Measurements from ENCODE around the gene LENG9. TPM values are rescaled to one million over a fixed set of nuclear protein-coding genes. Genes with fewer than 3 reads are reported as not detected.
A peak's percentile ranks its signal among the peaks of the same experiment; 100 is the strongest.
"Not testable (repeated sequence)": the region's sequence is repeated elsewhere in the genome, so short reads cannot be mapped to it uniquely, and the experiment has no call there.

LENG9 gene
- total RNA-seq = 10 to 100 TPM; 16.7 to 17.1 TPM
- long read RNA-seq, partial matches to known transcripts = 0 of 2 reads
- long read RNA-seq, other reads (novel, unspliced or antisense) = 0 of 2 reads

DNA sequence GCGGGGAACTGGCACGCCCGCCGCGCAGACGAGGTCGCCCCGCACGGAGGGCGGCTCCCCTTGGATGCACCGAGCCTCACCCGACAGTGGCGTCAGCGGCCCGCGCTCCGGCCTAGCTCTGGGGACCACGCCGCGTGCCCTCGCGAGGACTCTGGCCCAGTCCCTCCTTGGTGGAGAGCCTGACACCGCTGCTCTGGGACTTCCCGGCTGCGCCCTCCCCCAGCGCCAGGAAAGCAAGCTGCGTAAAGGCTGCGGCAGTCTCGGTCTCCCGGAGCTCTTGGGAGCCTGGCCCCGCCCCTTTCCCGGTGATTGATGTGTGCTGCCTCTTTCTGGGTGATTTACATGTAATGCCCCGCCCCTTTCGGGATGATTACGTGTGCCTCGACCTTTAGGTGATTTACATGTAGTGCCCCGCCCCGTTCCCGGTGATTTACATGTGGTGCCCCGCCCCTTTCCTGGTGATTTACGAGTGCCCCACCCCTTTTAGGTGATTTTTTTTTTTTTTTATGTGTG, at the start of gene LENG9:
Gene LENG9, minus strand, starts transcription at position 248 of the 513 bp plus-strand sequence. CDS start 252 bp downstream, outside the sequence.
- peak; percentile 56 for ATAC-seq
- peak; percentile 100 for DNase-seq
- intact Hi-C loops (cut with DNase I, micrococcal nuclease) = no loop called here

DNA sequence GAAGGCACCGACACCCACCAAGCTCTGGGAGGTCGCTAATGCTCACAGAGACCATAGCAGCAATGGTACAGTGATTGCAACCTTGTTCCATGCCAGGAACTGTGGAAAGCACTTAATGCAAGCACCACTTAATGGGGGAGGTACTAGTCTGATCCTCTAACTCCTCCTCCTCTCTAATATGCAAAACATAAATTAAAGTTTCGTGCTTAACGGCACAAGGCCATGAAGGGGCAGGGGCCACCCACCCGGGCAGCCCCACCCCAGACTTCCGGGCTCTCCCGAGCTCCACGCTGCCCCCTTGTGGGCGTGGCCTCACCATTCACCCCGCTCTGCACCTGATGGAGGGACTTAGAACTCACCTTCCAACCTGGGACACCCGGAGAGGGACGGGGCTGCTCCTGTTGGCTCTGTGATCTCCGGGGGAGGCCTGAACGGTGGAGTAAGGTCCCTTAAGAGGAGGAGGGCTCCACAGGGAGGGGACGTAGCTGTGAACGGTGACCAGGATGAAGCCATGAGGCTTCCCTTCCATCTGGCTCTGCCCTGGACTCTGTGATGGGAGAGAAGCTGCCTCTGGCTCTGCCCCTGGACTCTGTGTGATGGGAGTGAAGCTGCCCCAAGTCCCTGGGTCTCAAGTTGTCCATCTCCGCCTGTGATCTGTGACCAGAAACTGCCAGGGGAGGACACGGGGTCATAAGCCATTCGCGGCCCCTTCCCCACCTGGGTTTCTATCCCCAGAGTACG, 45.8 kb upstream of the LENG9 start:
- intact Hi-C loops (cut with DNase I, micrococcal nuclease); DNase-seq: not testable (repeated sequence)
- peak; percentile 34 for ATAC-seq

DNA sequence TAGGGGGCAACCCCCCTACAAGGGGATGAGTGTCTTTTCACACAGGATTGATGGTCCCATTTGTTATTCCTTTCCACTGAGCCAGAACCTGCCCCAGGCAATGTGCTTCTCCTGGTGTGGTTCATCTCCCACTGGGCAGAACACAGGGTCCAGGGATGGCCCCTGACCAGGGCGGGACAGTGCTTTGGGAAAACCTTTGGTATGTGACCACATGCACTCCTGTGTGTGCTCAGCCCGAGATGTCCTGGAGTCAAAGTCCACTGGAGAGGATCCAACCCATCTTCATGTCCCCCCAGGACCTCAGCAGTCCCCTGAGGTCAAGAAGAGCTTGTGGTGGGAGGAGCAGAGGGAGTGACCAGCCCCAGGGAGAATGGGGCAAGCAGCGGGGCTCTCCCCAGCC, 44.9 kb upstream of the LENG9 start:
- intact Hi-C loops (cut with DNase I, micrococcal nuclease); DNase-seq; ATAC-seq: not testable (repeated sequence)

DNA sequence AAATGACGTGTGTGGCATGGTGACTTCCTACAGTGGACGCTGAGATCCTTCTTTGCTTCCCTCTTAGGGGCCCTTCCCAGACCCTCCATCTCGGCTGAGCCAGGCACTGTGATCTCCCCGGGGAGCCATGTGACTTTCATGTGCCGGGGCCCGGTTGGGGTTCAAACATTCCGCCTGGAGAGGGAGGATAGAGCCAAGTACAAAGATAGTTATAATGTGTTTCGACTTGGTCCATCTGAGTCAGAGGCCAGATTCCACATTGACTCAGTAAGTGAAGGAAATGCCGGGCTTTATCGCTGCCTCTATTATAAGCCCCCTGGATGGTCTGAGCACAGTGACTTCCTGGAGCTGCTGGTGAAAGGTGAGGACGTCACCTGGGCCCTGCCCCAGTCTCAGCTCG, 44.2 kb upstream of the LENG9 start:
- intact Hi-C loops (cut with DNase I, micrococcal nuclease) = no loop called here
- no peak for ATAC-seq
- DNase-seq = no peak

DNA sequence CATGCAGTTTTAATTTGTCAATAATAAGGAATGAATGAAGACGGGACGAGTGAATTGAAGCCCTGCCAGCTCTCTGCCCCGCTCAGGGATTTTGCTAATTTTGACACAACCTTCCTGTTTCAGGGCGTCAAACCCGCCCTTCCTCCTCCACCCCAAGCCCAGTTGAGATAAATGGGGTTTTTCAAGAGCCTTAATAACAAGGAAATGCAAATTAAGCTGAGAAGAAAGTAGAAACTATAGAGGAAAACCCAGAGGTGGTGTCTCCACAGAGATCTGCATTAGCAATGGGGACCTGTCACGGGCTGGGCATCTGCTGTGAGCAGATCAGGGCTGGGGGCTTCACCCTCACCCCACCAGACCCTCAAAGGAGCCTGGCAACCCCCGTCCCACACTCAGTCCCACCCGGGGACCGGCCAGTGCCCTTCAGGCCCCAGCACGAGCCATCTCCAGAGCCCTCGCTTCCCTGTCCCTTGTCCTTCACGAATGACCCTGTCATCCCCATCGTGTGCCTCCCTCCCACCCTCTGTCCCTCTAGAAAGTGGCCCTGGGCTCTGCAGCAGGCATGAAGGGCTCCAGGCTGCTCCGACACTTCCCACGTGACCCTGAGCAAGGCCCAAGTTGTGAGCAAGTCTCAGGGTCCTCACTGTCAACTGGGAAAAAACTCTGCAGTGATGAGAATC, 43.6 kb upstream of the LENG9 start:
- ATAC-seq; DNase-seq; intact Hi-C loops (cut with DNase I, micrococcal nuclease): not testable (repeated sequence)

DNA sequence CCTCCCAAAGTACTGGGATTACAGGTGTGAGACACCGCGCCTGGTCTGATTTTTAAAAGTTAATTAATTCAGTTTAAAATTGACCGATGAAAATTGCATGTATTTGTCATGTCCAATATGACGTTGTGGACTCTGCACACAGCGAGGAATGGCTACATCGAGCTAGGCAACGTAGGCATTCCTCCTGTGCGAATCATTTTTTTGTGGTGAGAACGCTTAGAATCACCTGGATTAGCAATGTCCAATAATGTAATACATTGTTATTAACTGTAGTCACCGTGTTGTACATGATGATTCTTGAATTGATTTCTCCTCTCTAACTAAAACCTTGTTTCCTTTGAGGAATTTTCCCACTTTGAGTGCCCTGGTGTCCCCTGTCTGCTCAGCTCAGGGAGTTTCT, 42.5 kb upstream of the LENG9 start:
- DNase-seq (no peak), ATAC-seq (no peak)
- intact Hi-C loops (cut with DNase I, micrococcal nuclease) = no loop called here

DNA sequence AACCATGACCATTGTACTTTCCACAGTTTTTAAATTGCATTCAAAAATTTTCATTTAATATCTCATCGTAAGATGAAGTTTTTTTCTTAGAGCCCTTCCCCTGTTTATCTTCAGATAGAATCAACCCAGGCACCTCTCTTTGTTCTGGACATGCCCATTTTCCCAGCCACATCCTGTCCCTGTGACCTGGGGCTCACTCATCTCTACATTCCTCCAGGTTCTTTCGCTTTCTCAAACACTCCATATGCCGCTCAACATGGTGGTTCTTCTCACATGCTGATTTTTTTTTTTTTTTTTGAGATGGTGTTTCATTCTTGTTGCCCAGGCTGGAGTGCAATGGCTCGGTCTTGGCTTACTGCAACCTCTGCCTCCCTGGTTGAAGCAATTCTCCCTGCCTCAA, 42.0 kb upstream of the LENG9 start:
- ATAC-seq; DNase-seq; intact Hi-C loops (cut with DNase I, micrococcal nuclease): not testable (repeated sequence)

DNA sequence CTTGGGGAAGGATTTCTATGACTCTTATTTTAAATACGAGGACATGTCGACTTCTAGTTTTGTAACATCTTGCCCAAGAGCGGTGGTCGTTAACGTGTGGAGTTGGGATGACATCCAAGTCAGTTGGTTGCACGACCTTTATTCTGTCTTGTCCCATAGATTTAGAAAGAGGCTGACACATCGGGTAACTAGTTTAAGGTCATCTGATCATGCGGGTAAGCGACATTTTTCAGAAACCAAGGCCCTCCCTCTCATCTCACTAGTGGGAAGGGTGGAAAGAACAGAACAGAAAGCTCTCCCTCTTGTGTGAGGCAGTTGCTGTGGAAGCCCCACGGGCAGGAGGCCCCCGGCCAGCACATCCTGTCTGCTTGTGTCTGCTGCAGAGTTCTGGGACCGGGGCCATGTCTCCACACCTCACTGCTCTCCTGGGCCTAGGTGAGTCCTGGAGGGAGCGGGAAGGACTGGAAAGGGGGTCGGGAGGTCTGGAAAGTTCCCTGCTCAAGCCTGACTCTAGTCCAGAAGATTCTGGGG, 39.0 kb upstream of the LENG9 start, which contains the start of gene LAIR2:
Gene LAIR2, plus strand, starts transcription at position 314 of the 531 bp plus-strand sequence. Its CDS starts 88 bp downstream, at position 402.
- no peak for ATAC-seq
- intact Hi-C loops (cut with DNase I, micrococcal nuclease) = no loop called here
- no peak for DNase-seq

DNA sequence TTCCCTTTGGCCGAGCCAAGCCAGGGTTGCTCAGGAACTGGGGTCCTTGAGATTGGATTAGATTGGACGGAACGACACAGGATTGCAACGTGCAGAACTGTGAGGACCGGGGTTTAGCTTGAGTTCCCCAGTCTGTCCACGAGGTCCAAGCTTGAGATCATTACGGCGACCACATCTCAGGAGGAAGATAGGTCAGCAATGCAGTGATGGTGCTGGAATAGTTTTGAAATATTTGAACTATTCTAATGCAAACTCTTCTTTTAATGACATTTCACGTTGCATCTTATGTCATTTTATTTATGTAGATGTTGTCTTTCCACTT, 34.8 kb upstream of the LENG9 start:
- intact Hi-C loops (cut with DNase I, micrococcal nuclease); DNase-seq; ATAC-seq: not testable (repeated sequence)

DNA sequence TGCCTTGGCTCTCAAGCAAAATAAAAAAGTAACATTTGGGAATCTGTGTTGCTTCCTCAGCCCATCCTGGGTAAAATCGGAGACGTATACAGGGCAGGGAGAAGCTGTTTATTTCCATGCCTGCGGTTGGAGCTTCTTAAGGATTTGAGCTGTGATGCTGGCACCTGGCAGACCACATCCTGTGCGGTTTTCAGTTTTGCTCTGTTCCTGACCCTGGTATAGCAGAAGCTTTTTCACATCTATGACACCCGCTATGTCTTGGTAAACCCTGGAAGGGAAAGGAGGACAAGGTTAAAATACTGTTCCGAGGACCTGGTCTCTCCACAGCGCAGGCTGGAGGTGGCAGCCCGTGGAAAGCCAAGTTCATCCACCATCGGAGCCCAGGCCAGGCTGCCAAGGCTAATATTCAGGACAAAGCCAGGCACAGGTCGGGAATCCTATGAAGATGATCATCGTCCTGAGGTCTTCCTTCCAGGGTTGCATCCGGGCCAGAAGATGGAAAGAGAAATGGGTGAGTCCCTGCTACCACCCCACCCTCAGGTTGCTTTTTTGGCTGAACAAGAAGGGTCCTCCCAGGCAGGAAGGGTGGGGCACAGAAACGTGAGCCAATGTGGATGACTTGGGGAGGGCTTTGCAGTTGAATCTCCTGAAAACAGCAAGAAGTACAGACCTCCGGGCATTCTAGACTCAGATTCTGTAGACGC, 34.3 kb upstream of the LENG9 start:
- intact Hi-C loops (cut with DNase I, micrococcal nuclease); DNase-seq; ATAC-seq: not testable (repeated sequence)

DNA sequence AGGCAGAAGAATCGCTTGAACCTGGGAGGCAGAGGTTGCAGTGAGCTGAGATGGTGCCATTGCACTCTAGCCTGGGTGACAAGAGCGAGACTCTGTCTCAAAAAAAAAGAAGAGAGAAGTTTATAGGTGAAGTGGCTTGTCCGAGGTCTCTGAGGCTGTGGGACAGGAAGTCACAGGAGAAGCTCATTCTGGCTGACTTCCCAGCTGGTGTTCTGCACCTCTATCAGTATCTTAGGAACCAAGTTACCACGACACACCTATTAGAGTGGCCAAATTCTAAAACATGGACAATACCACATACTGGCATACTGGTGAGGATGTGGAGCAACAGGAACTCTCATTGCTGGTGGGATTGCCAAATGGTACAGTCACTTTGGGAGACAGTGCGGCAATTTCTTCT, 31.7 kb upstream of the LENG9 start:
- DNase-seq; ATAC-seq; intact Hi-C loops (cut with DNase I, micrococcal nuclease): not testable (repeated sequence)

DNA sequence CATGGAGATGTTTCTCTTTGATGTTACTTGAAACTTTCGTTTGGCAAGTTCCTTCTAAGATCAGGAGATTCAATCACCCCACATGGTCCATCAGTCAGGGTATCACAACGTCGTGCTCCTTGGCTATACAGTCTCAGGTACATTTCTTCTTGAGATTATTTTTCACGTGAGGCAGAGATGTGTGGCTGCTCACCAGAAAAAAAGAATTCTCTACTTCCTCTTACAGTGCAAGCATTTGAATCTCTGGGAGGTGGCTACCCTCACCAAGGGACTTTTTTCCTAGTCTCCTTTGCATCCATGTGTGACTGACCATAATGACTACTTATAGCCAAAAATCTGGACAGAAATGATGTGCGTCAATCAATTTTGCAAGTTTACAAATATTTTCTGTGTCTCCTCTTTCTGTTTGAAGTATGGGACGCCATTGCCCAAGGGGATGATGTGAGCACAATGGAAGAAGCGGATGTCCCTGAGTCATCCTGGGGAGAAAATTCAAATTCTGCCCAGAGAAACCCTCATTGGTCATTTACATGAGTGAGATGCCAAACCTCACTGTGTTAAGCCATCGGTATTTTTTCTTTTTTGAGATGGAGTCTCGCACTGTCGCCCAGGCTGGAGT, 30.5 kb upstream of the LENG9 start:
- intact Hi-C loops (cut with DNase I, micrococcal nuclease) = no loop called here
- ATAC-seq (no peak), DNase-seq (no peak)

DNA sequence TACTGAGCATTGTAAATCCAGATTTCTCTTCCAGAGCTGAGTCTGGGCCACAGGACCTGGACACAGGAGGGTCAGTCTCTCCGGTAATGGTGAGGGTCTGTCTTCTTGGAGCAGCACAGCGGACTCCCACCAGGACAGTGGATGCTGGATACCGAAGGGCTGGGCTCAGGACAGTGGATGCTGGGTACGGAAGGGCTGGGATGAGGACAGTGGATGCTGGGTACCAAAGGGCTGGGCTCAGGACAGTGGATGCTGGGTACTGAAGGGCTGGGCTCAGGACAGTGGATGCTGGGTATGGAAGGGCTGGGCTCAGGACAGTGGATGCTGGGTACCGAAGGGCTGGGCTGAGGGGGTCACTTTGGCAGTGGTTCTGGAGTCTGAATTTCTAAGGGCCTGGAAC, 29.5 kb upstream of the LENG9 start:
- intact Hi-C loops (cut with DNase I, micrococcal nuclease); DNase-seq; ATAC-seq: not testable (repeated sequence)

DNA sequence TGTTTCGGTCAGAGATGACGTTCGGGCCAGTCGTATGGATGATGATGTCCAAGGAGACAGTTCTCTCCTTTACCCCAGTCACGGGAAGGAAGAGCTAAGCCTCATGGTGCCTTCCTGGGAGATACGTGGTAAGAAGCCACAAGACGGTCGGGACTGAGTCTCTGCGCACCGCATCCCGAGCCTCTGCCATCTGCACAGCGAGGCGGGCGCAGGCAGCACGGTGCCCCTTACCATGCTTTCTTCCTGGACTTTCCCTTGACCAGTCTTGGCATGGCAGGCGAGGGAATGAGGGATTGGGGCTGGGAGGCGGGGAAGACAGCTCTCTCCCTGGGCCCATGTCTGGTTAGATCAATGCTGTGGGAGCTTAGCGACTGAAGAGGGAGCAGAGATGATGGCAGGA, 29.0 kb upstream of the LENG9 start:
- intact Hi-C loops (cut with DNase I, micrococcal nuclease) = no loop called here
- DNase-seq (no peak), ATAC-seq (no peak)

DNA sequence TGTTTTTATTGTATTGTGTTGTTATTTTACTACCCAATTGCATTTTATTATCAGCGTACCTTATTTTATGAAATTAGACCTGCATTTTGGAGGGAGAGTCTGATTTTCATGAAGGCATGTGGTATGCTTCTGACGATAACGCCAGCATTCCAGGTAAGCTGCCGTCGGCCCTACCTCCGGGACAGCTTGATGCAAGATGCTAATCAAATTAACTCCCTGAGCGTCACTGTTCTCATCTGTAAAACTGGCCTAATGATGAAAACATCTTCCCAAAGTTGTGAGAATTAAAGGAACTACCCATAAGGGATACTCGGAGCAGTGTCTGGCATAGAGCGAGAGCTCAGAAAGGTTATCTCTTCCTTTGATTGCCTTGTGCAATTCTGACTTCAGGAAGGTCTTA, 26.2 kb upstream of the LENG9 start:
- DNase-seq (no peak), ATAC-seq (no peak)
- intact Hi-C loops (cut with DNase I, micrococcal nuclease) = loop anchor here in 1 of 2 donors (10.0 kb wide), 1 partner anchor 185 kb away; no protein-coding TSS in a partner anchor

DNA sequence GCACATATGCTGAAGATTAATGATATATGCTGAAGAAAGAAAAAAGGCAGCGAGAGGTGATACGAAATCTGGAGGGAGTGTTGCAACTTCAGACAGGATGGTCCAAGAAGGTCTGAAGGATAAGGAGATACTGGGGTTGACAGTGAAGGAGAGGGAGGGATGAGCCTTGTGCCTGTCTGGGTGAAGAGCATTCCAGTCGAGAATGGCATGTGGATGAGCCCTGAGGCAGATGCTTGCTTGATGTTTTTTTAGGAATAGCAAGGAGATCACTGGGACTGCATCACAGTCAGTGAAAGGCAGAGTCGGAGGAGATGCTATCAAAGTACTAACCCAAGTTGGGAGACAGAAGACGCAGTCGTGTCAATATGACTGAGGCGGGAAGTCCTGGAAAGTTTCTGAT, 25.8 kb upstream of the LENG9 start:
- ATAC-seq (no peak), DNase-seq (no peak)
- intact Hi-C loops (cut with DNase I, micrococcal nuclease) = loop anchor here in 1 of 2 donors (10.0 kb wide), 1 partner anchor 185 kb away; no protein-coding TSS in a partner anchor

DNA sequence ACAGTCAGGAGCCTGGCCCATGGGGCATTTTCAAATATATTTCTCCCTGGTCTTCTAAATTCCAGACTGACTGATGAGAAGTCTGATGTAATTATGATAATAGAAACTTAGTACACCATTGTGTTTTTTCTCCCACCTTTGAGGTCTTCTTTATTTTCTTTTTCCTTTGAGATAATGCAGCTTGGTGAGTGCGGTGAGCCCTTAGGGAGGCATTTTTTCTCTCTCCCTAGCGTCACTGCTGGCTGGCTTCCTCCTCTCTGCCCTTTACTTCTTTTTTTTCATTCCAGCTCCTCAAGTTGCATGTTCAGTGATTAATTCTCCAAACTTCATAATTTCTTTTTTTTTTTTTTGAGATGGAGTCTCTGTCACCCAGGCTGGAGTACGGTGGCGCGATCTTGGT, 22.3 kb upstream of the LENG9 start:
- DNase-seq (no peak), ATAC-seq (no peak)
- intact Hi-C loops (cut with DNase I, micrococcal nuclease) = loop anchor here in 1 of 2 donors (10.0 kb wide), 1 partner anchor 189 kb away; no protein-coding TSS in a partner anchor

DNA sequence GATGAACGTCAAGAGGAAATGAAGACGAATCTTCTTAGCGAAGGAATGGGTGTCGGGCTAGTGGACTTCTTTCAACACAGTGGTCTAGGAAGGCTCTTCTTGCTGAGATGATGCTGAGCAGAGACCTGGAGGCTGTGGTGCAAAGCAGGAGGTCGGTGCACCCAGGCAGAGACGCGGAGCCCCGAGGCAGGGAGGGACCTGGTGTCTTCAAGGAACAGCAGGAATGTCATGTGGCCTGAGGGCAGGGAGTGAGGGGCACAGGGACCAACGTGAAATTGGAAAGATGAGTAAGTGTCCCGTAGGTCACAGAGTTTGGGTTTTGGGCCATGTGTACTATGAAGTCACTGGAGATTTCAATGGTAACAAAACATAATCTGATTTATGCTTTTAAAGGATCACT, 20.9 kb upstream of the LENG9 start:
- intact Hi-C loops (cut with DNase I, micrococcal nuclease) = loop anchor here in 1 of 2 donors (10.0 kb wide), 1 partner anchor 190 kb away; no protein-coding TSS in a partner anchor
- DNase-seq (no peak), ATAC-seq (no peak)

All from left colon (tissue), 2 donors.